ENCODE data around the gene PLEKHH1. TPM values are rescaled to one million over a fixed set of nuclear protein-coding genes. Genes with fewer than 3 reads are reported as not detected.

Gene PLEKHH1
- total RNA-seq, result 1.1 and 1.3 TPM in 2 replicates

DNA sequence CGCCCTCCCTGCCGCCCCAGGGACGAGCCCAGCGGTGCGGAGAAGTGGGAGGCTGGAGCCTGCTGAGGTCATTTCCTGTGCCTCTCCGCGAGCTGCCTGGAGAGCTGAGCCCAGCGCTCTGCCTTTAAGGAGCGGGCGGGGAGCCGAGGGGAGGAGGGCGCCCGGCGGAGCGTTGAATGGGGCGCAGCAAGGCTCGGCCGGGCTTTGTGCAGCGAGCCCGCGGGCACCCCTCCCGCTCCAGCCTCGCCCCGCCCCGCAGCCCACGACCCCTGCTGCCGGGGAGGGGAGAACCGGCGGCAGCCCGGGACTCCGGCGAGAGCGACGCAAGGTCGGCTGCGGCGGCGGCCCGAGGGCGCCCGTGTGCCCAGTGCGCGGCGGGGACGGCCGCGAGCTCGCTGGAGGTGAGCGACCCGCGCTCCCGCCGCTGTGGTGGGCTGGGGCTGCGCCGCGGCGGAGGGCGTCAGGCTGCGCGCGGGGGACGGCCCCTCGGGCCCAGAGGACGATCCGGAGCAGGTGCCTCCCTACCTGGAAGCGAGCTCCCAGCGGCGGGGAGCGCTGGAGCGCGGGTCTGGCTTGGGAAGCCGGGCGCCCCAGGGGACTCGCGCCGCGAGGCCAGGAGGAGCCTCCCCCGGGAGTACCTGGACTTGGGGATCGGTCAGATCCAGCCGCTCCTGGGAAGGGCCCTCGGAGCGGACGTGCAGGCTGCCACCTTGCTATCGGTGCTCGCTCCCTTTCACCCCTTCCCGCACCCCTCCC lies at the start of gene PLEKHH1:
TSS of gene PLEKHH1 (plus strand) at position 293 of the 756 bp plus-strand sequence. CDS start 8,578 bp downstream, outside the sequence.

DNA sequence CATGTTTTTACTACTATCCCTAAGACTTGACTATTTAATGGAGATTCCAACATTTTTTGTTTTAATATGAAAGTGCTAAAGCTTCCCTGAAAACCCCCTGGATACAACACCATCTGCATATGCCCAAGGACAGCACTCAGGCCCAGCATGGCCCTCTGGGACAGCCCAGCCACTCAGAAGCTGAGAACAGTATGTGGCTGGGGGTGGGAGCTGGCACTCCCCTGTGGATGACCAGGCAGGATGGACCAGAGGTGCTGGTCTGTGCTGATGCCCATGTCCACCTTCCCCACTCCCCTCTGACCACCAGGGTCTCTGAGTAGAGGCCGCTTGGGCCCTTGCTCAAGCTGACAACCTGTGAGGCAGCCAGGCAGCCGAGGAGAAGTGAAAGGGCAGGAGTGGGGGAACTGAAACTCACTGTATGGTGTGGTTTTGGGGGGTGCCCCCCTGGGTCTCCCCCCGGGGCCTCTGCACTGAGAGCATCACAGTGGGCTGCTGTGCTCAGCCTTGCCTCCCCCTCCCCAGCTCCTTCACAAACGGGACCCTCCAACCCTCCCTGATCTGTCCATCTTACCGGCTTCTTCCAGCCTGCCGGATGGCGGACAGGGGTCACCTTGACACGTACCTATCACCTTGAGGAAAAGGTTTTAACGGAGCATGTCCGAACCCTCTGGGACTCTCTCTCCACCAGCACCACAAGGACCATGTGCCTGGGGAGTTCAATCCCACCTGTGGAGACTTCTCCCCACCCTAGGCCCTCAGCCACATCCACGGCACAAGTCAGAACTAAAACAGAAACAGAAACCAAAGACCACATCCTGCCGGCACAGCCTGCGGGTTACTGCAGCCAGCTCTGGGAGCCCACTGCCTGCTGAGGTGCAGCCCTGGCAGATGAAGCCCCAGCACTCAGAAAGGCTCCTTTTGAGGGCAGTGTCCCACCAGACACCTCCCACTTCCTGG lies 44.9 kb upstream of the PLEKHH1 start, which contains the start of gene TMEM229B:
TSS of gene TMEM229B (minus strand) at position 785 of the 957 bp plus-strand sequence. CDS start 14,798 bp downstream, outside the sequence.

DNA sequence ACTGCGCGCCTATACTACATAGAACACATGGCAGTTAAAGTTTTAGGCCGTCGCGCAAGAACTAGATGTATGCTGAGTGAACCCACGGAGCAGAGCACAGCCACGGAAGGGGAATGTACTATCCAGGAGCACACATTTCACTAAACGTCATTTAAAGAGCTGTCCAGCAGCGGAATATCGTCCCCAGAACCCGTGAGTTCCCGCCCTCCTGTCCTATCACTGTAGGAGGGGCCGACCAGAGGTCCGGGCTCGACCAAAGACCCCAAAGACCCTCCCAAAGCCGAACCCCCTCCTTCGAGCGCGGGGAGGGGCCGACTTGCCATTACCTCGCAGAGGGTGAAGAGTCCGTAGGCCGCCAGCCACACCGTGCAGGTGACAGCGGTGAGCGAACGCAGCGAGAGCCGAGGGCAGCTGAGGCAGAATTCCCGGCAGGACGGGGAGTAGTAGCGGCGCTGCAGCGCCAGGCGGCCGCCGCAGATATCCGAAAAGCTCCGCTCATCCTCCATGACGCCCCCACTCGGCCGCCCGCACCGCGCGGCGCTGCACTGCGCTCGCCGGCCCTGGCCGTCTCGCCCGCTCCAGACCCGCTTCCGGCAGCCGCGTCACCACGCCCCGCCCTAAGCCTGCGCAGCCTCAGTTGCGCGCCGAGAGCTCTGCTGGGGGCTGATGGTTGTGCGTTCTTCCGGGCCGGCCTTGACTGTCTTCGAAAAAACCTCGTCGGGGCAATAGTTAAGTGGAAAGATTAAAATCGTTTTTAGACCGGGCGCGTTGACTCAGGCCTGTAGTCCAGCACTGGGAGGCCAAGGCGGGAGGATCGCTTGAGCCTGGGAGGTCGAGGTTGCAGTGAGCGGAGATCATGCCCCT lies 66.8 kb downstream of the PLEKHH1 start, which contains the start of gene PIGH:
TSS of gene PIGH (minus strand) at position 571 of the 864 bp plus-strand sequence. CDS start at position 506, 65 bp downstream.

DNA sequence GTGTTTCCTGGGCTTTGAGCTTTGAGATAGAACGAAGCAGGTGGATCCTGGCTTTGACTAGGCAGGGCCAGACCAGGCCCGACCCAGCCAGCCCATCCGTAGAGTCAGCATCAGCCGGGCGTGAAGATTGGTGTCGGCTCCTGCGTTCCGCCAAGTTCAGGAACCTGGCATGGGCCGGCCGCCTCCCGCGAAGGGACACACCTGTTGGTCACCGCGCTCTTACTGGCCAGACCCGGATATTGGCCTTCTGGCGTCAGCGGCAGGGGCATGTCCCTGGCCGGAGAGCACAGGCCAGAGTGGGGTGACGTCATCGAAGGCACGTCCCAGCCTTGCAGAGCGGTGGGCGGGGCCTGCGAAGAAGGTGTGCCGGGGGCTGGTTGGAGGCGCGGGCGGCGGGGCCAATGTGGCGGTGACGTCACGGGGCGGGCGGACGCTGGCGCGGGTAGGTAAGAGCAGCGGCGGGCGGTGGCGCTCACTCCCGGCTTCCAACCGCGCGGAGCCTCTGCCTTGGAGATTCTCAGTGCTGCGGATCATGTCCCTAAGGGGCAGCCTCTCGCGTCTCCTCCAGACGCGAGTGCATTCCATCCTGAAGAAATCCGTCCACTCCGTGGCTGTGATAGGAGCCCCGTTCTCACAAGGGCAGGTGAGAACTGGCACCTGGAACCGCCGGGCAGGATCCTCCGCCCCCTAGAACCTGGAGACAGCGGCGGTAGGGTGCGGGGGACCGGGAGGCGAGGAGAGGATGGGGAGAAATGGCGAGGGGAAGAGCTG lies 86.5 kb downstream of the PLEKHH1 start, which contains the start of gene ARG2:
TSS of gene ARG2 (plus strand) at position 475 of the 771 bp plus-strand sequence. CDS start at position 533, 58 bp downstream.

Small RNA genes within 50 kb of the gene (small RNA-seq; reads per million reads assigned to genes)
- gene AL132640.3 (ENCODE audit: low replicate concordance) (not detected), gene RF00019 (ENCODE audit: low replicate concordance) (not detected)

Other genes starting within 250 kb of the PLEKHH1 start
- 122 and 158 TPM in 2 replicates for gene ATP6V1D, start 173.5 kb upstream of the PLEKHH1 start, total RNA-seq
- gene EIF2S1, start 173.0 kb upstream of the PLEKHH1 start, total RNA-seq, result 139 and 260 TPM in 2 replicates
- gene PLEK2, start 121.1 kb upstream of the PLEKHH1 start, total RNA-seq, result 12.0 and 44.7 TPM in 2 replicates
- gene TMEM229B, start 44.6 kb upstream of the PLEKHH1 start, total RNA-seq, result 0.43 and 0.88 TPM in 2 replicates
- 10.9 and 17.3 TPM in 2 replicates for gene PIGH, start 67.0 kb downstream of the PLEKHH1 start, total RNA-seq
- 8.0 and 9.2 TPM in 2 replicates for gene ARG2, start 86.6 kb downstream of the PLEKHH1 start, total RNA-seq
- 43.1 and 57.6 TPM in 2 replicates for gene VTI1B, start 141.3 kb downstream of the PLEKHH1 start, total RNA-seq
- gene RDH11, start 162.5 kb downstream of the PLEKHH1 start, total RNA-seq, result 97.2 and 147 TPM in 2 replicates
- gene RDH12, start 168.6 kb downstream of the PLEKHH1 start, total RNA-seq, result under 0.01 TPM in 1 of 2 replicates, not detected in the other